Astrocyte (in vitro differentiated cells and primary cell): Measurements from ENCODE around the gene TAS1R1.

ENCODE experiments used
- CTCF ChIP-seq: IDR thresholded peaks from 2 replicates; pipeline ENCODE4 v1.5.1; 2011; ENCODE audit warnings: low read depth, mild to moderate bottlenecking, inconsistent platforms, low read length, moderate library complexity; ENCODE audit not compliant: insufficient read depth
- EZH2 ChIP-seq: IDR thresholded peaks from 2 replicates; pipeline ENCODE4 v1.6.1; 2012; ENCODE audit warnings: mild to moderate bottlenecking, low read length, inconsistent platforms; ENCODE audit not compliant: insufficient read depth

GRCh38 chr1:6519491-6519934 is 35.6 kb upstream of the TAS1R1 start:
- TF ChIP-seq CTCF (no peak), EZH2 (no peak)
